Measurements from ENCODE around the gene TRAF1. TPM values are rescaled to one million over a fixed set of nuclear protein-coding genes. Genes with fewer than 3 reads are reported as not detected.

TRAF1 gene
- total RNA-seq, 2 donors from 2014 or later: 1.5 to 3.1 TPM

DNA sequence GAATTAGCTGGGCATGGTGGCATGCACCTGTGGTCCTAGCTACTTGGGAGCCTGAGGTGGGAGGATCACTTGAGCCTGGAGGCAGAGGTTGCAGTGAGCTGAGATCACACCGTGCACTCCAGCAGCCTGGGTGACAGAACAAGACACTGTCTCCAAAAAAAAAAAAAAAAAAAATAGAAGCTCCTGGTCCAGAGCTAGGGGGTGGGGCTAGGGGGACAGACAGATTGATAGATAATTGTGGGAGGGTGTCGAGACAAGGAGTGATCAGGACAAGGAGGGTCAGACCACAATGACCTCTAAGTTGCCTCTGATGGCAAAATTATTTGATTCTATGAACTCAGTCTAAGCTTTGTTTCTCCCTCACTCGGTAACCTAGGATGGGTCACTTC, 43.0 kb downstream of the TRAF1 start:
- no peaks in the 10 kb centered on the region for H3K36me3 ChIP-seq
- no peak overlapping the region for H3K27ac ChIP-seq
- no peak overlapping the region for H3K4me3 ChIP-seq
- intact Hi-C loops (cut with DNase I): no loop called here
- DNase-seq: no peak
- H3K27me3 ChIP-seq: no peaks in the 10 kb centered on the region
- TF ChIP-seq, protein P1, sequence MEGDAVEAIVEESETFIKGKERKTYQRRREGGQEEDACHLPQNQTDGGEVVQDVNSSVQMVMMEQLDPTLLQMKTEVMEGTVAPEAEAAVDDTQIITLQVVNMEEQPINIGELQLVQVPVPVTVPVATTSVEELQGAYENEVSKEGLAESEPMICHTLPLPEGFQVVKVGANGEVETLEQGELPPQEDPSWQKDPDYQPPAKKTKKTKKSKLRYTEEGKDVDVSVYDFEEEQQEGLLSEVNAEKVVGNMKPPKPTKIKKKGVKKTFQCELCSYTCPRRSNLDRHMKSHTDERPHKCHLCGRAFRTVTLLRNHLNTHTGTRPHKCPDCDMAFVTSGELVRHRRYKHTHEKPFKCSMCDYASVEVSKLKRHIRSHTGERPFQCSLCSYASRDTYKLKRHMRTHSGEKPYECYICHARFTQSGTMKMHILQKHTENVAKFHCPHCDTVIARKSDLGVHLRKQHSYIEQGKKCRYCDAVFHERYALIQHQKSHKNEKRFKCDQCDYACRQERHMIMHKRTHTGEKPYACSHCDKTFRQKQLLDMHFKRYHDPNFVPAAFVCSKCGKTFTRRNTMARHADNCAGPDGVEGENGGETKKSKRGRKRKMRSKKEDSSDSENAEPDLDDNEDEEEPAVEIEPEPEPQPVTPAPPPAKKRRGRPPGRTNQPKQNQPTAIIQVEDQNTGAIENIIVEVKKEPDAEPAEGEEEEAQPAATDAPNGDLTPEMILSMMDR (IDR thresholded peaks at IDR 0.05): no peak
- peaks cover 6% of the 10 kb centered on the region for H3K4me1 ChIP-seq
- no peak overlapping the region for H3K9ac ChIP-seq (ENCODE audit: low read depth in 2 of 2, low read length in 2 of 2)
- no peaks in the 10 kb centered on the region for H3K9me3 ChIP-seq

DNA sequence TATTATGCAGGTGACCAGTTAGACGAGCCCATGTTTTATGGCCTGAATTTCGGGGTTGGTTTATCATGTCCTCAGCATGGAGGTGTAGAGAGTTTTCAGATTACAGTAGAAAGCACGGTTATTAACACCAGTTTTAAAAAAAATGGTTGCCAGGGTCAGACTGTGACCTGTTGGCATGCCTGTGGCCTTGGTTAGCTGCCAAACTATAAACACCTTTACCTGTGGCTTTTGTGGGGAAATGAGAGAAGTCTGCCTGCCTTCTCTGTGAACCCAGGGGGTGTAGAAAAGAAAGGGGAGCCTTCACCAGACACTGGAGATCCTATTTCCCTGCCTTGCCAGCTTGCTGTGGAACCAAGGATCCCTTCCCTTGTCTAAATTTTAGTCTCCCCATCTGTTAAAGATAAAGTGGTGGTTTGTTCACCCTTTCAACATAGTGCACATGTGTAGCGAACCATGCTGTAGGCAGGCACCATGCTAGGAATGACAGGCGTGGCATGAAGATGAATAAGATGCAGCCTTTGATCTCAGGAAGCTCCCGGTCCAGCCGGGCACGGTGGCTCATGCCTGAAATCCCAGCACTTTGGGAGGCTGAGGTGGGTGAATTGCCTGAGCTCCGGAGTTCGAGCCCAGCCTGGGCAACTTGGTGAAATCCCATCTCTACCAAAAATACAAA, 43.5 kb downstream of the TRAF1 start:
- peaks cover 6% of the 10 kb centered on the region for H3K4me1 ChIP-seq
- no peak overlapping the region for H3K9ac ChIP-seq (ENCODE audit: low read depth in 2 of 2, low read length in 2 of 2)
- no peak overlapping the region for H3K27ac ChIP-seq
- intact Hi-C loops (cut with DNase I): no loop called here
- H3K36me3 ChIP-seq: no peaks in the 10 kb centered on the region
- H3K9me3 ChIP-seq: no peaks in the 10 kb centered on the region
- H3K4me3 ChIP-seq: no peak overlapping the region
- no peak for DNase-seq
- H3K27me3 ChIP-seq: no peaks in the 10 kb centered on the region
- TF ChIP-seq, protein P1 (IDR thresholded peaks at IDR 0.05): no peak

DNA sequence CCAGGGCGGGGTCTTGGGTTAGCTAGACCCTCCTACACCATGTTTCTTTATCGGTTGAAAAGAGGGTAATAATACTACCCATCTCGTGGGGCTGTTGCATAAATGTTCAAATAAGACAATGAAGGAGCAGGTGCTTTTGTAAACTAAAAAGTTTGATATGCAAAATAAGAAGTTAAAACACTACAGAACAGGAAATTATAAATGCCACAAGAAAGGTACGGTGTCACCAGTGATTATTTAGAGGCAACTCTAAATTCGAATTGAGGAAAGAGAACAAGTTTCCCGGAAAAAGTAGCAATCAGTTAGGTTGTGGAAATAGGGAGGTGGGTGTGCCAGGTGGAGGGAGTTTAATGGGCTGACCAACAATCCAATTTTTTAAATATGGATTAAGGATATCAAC, 47.1 kb downstream of the TRAF1 start:
- Histone ChIP-seq H3K27ac (no peak overlapping the region), H3K27me3 (no peaks in the 10 kb centered on the region), H3K9me3 (no peaks in the 10 kb centered on the region), H3K36me3 (no peaks in the 10 kb centered on the region), H3K4me1 (no peaks in the 10 kb centered on the region), H3K9ac (ENCODE audit: low read depth in 2 of 2, low read length in 2 of 2) (no peak overlapping the region), H3K4me3 (no peak overlapping the region)
- intact Hi-C loops (cut with DNase I): loop anchor here (5.0 kb wide), 1 partner anchor 48 kb away; the partner anchor contains the start of gene TRAF1
- TF ChIP-seq, protein P1 (IDR thresholded peaks at IDR 0.05): no peak
- no peak for DNase-seq

DNA sequence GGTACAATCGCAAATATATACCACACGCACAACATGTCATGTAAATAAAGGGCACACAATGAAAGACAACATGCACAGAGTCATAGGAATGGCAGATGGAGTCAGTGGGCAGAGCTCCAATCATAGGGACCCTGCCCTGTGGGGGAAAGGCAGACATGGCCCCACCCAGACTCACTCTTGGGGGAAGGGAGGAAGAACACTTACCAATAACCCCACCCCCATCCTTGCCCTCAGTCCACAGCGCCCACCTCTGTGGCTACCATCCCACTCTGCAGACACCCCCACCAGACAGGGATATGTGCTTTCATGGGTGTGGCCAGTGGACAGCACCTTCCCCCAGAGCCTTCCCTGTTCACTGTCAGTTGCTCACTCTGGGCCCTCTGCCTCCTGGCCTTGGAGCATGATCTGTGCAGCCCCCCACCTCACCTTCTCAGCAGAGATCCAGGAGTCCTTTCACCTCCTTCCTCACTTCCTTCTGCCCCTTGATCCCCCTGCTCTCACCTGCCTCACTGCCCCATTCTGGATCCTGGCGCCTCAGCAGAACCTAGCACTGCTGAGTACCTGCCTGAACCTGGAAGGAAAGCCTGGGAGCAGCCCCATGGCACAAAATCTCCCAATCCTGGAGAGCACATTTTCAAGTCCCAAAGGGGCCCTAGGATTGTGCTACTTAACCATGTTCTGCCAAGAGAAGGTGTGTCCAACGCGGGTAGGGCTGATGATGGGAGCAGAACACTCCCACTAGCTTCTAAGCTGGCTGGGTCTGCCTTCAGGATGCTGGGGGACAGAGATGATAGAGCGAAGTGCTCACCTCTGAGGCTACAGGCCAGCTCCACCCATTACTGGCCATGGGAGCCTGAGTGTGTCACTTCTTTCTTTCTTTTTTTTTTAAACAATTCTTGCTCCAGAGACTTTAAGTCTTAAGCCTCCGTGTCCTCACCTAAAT, 48.1 kb downstream of the TRAF1 start:
- intact Hi-C loops (cut with DNase I): loop anchor here (5.0 kb wide), 1 partner anchor 49 kb away; the partner anchor contains the start of gene TRAF1

More for the DNA sequence above, 48.1 kb downstream of the TRAF1 start:
- Histone ChIP-seq H3K4me1 (no peaks in the 10 kb centered on the region), H3K9me3 (no peaks in the 10 kb centered on the region), H3K27me3 (no peaks in the 10 kb centered on the region), H3K4me3 (peak overlapping the region; percentile 71), H3K36me3 (no peaks in the 10 kb centered on the region), H3K9ac (ENCODE audit: low read depth in 2 of 2, low read length in 2 of 2) (peak overlapping the region in 1 of 2 donors; percentile 88), H3K27ac (peak overlapping the region; percentile 96)
- no peak for DNase-seq
- TF ChIP-seq, protein P1 (IDR thresholded peaks at IDR 0.05): no peak

Measured in colonic mucosa (tissue), 4 donors.